Erythroblast (primary cell): ENCODE data around the gene SLC9C1.

Experiments used
- GATA1 ChIP-seq: IDR thresholded peaks from 2 replicates; pipeline ENCODE4 v1.6.1; 2011; ENCODE audit warnings: low read depth, mild to moderate bottlenecking, control low read depth, low read length, moderate library complexity
- POLR2A ChIP-seq: IDR thresholded peaks from 2 replicates; pipeline ENCODE4 v1.6.1; 2011; ENCODE audit warnings: mild to moderate bottlenecking, low read length

DNA sequence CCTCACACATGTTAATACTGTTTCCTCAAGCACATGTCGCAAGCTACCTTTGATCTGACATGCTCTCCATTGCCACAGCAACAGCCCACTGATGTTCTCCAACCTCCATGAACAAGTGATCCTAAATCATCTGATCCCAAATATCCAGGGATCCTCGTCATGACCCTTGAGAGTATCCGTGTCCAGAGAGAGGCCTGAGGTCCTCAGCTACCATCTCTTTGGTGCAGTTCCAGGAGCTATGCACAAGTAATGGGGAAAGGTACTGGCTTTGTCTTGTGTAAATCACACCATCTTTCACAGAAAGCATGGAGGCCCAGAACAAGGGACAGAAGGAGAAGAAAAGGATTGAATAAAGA is 163.4 kb downstream of the SLC9C1 start:
- TF ChIP-seq POLR2A (no peak), GATA1 (no peak)
